Measurements from ENCODE around the gene PRKAB2. TPM values are rescaled to one million over a fixed set of nuclear protein-coding genes. Genes with fewer than 3 reads are reported as not detected.

The PRKAB2 gene
- total and polyA plus RNA-seq, 2 of the 4 experiments (the other 2 are of a cell fraction): 8.4 to 11.0 TPM

- H2BK5ac ChIP-seq (ENCODE audit: low read depth, low read length, poor library complexity, severe bottlenecking): no peak overlapping the region
- H2AK5ac ChIP-seq (ENCODE audit: low read depth, low read length): no peak overlapping the region
- intact Hi-C loops (cut with micrococcal nuclease) (no loop called here), dilution Hi-C loops (cut with HindIII; ENCODE audit: low sequenced_read_pairs, unreplicated experiment) (no loop called here), in situ Hi-C loops (cut with MboI; ENCODE audit: low sequenced_read_pairs) (no loop called here)
- BruUV-seq (replicated peaks): no TSS peak
- no peak overlapping the region for H3K14ac ChIP-seq (replicated peaks; ENCODE audit: low read depth, low read length)
- no peak overlapping the region for H3K4me3 ChIP-seq (ENCODE audit: insufficient read depth, low read depth, low read length)
- H3K4ac ChIP-seq (ENCODE audit: low read depth, low read length): no peak overlapping the region
- TF ChIP-seq MAFK (IDR thresholded peaks at IDR 0.05; ENCODE audit: low read depth, low read length) (no peak), MXI1 (IDR thresholded peaks at IDR 0.05; ENCODE audit: borderline replicate concordance, low read depth, low read length) (no peak), CHD1 (IDR thresholded peaks at IDR 0.05; ENCODE audit: low read depth, low read length) (no peak), MAZ (IDR thresholded peaks at IDR 0.05; ENCODE audit: borderline replicate concordance, low read depth, low read length) (no peak), NFE2L2 (IDR thresholded peaks at IDR 0.05; ENCODE audit: low read depth, low read length) (no peak), RCOR1 (IDR thresholded peaks at IDR 0.05; ENCODE audit: insufficient replicate concordance, low read length) (no peak), SMC3 (IDR thresholded peaks at IDR 0.05; ENCODE audit: low read depth, low read length) (no peak), RFX5 (IDR thresholded peaks at IDR 0.05; ENCODE audit: low read depth, low read length) (no peak), POLR2A (IDR thresholded peaks at IDR 0.05; ENCODE audit: low read depth, low read length) (no peak), FOS (IDR thresholded peaks at IDR 0.05; ENCODE audit: low read depth, low read length) (no peak), BHLHE40 (IDR thresholded peaks at IDR 0.05; ENCODE audit: low read depth, low read length) (no peak), RAD21 (IDR thresholded peaks at IDR 0.05; ENCODE audit: low read length) (no peak)
- TF ChIP-seq, protein P1, sequence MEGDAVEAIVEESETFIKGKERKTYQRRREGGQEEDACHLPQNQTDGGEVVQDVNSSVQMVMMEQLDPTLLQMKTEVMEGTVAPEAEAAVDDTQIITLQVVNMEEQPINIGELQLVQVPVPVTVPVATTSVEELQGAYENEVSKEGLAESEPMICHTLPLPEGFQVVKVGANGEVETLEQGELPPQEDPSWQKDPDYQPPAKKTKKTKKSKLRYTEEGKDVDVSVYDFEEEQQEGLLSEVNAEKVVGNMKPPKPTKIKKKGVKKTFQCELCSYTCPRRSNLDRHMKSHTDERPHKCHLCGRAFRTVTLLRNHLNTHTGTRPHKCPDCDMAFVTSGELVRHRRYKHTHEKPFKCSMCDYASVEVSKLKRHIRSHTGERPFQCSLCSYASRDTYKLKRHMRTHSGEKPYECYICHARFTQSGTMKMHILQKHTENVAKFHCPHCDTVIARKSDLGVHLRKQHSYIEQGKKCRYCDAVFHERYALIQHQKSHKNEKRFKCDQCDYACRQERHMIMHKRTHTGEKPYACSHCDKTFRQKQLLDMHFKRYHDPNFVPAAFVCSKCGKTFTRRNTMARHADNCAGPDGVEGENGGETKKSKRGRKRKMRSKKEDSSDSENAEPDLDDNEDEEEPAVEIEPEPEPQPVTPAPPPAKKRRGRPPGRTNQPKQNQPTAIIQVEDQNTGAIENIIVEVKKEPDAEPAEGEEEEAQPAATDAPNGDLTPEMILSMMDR (conservative IDR thresholded peaks at IDR 0.05; ENCODE audit: low read depth, low read length): no peak
- TF ChIP-seq, protein P2, sequence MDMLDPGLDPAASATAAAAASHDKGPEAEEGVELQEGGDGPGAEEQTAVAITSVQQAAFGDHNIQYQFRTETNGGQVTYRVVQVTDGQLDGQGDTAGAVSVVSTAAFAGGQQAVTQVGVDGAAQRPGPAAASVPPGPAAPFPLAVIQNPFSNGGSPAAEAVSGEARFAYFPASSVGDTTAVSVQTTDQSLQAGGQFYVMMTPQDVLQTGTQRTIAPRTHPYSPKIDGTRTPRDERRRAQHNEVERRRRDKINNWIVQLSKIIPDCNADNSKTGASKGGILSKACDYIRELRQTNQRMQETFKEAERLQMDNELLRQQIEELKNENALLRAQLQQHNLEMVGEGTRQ (IDR thresholded peaks at IDR 0.05; ENCODE audit: low read depth, low read length): no peak
- TF ChIP-seq, protein P3, sequence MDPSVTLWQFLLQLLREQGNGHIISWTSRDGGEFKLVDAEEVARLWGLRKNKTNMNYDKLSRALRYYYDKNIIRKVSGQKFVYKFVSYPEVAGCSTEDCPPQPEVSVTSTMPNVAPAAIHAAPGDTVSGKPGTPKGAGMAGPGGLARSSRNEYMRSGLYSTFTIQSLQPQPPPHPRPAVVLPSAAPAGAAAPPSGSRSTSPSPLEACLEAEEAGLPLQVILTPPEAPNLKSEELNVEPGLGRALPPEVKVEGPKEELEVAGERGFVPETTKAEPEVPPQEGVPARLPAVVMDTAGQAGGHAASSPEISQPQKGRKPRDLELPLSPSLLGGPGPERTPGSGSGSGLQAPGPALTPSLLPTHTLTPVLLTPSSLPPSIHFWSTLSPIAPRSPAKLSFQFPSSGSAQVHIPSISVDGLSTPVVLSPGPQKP (IDR thresholded peaks at IDR 0.05; ENCODE audit: borderline replicate concordance, low read depth, low read length): no peak
- H3K27me3 ChIP-seq (ENCODE audit: control insufficient read depth, insufficient read depth, low read length): no peaks in the 10 kb centered on the region
- peaks cover 6% of the 10 kb centered on the region; the same call in 1 of the 2 replicates for H4K20me1 ChIP-seq (ENCODE audit: insufficient read depth, low read length)
- no peak overlapping the region for H2BK120ac ChIP-seq (ENCODE audit: low read depth, low read length)
- H3K36me3 ChIP-seq (ENCODE audit: control insufficient read depth, insufficient read depth, low read length): peaks cover 31% of the 10 kb centered on the region
- H3K4me1 ChIP-seq (ENCODE audit: control insufficient read depth, insufficient read depth, low read length): peaks cover 7% of the 10 kb centered on the region
- no peak overlapping the region for H2AK9ac ChIP-seq (replicated peaks; ENCODE audit: low read depth, low read length, poor library complexity)
- no peak for DNase-seq
- H2BK15ac ChIP-seq (ENCODE audit: low read depth, low read length): no peak overlapping the region
- H3K18ac ChIP-seq (ENCODE audit: low read depth, low read length): no peak overlapping the region
- ChIA-PET CTCF (no interaction called here), POLR2A (ENCODE audit: unreplicated experiment) (no interaction called here)
- H3K23ac ChIP-seq (ENCODE audit: low read depth, low read length): no peak overlapping the region
- H3K56ac ChIP-seq (ENCODE audit: extremely low read depth, insufficient read depth, low read length): no peak overlapping the region
- no peak overlapping the region for H4K5ac ChIP-seq (ENCODE audit: low read depth, low read length)
- H3K27ac ChIP-seq (ENCODE audit: insufficient read depth, low read length): no peak overlapping the region
- H2BK20ac ChIP-seq (ENCODE audit: low read depth, low read length): no peak overlapping the region
- no peak overlapping the region for H3K9ac ChIP-seq (ENCODE audit: low read depth, low read length)
- peaks cover 17 to 24% of the 10 kb centered on the region in 2 experiments for H3K79me1 ChIP-seq (ENCODE audit: low read depth in 1 of 2, low read length in 2 of 2)
- H3K9me3 ChIP-seq (ENCODE audit: control insufficient read depth, insufficient read depth, low read length): no peaks in the 10 kb centered on the region
- no peak overlapping the region for H2AFZ ChIP-seq (replicated peaks; ENCODE audit: low read length, poor library complexity)
- no peak for ATAC-seq (ENCODE audit: low read depth)
- H3K9me1 ChIP-seq (ENCODE audit: insufficient read depth, low read length): peaks cover 11% of the 10 kb centered on the region
- no CpG with 5 or more reads among the region's 1 CpG for WGBS, 2 experiments (ENCODE audit: extremely low coverage in 2 of 2, insufficient read length in 1 of 2)
- H3K4me2 ChIP-seq (ENCODE audit: low read depth, low read length): no peak overlapping the region
- no peak overlapping the region for H4K8ac ChIP-seq (ENCODE audit: low read depth in 2 of 2, low read length in 2 of 2)
- H4K91ac ChIP-seq (ENCODE audit: insufficient read depth, low read depth, low read length): no peak overlapping the region
Observed at GRCh38 chr1:147163019-147163418, 9.3 kb downstream of the PRKAB2 start.

Data from IMR-90 (cell line).